Parathyroid adenoma (tissue), 2 donors: ENCODE data around the gene MTHFSD.

Experiments used
- H2AFZ ChIP-seq: fragments of 300-600 bp; sonication (generic); one replicate; pipeline ENCODE4 v1.7.0; 2017; ENCODE audit warnings: antibody characterized with exemption, mild to moderate bottlenecking
- H3K27ac ChIP-seq: fragments of 300-600 bp; sonication (generic); one replicate; pipeline ENCODE4 v1.7.0; 2017
- H3K27me3 ChIP-seq: fragments of 300-600 bp; sonication (generic); one replicate; pipeline ENCODE4 v1.7.0; 2017; ENCODE audit warnings: low read length; ENCODE audit not compliant: control insufficient read depth, insufficient read depth
- H3K36me3 ChIP-seq: fragments of 300-600 bp; sonication (generic); one replicate; pipeline ENCODE4 v1.7.0; 2017; ENCODE audit warnings: low read length; ENCODE audit not compliant: control insufficient read depth, insufficient read depth
- H3K4me1 ChIP-seq: fragments of 300-600 bp; sonication (generic); one replicate; pipeline ENCODE4 v1.7.0; 2017; ENCODE audit warnings: control low read depth
- H3K4me2 ChIP-seq: fragments of 300-600 bp; sonication (generic); one replicate; pipeline ENCODE4 v1.7.0; 2017; ENCODE audit warnings: low read length
- H3K4me3 ChIP-seq: fragments of 300-600 bp; sonication (generic); one replicate; pipeline ENCODE4 v1.7.0; 2017; ENCODE audit warnings: low read depth, low read length
- H3K79me2 ChIP-seq: fragments of 300-600 bp; sonication (generic); one replicate; pipeline ENCODE4 v1.7.0; 2017; ENCODE audit warnings: control low read depth
- H3K9ac ChIP-seq: fragments of 300-600 bp; sonication (generic); one replicate; pipeline ENCODE4 v1.7.0; 2017; ENCODE audit warnings: mild to moderate bottlenecking
- H3K9me3 ChIP-seq: fragments of 300-600 bp; sonication (generic); one replicate; pipeline ENCODE4 v1.7.0; 2017; ENCODE audit warnings: low read length; ENCODE audit not compliant: control insufficient read depth
- TF ChIP-seq, protein P1 (sequence below): fragments of 300-600 bp; sonication (generic); IDR thresholded peaks from one replicate; pipeline ENCODE4 v1.7.0; 2017; ENCODE audit warnings: antibody characterized with exemption, mild to moderate bottlenecking
- donor health status: primary hyperparathyroidism.

The MTHFSD gene

GRCh38 chr16:86531641-86532525 lies 23.2 kb downstream of the MTHFSD start:
- TF ChIP-seq, protein P1, sequence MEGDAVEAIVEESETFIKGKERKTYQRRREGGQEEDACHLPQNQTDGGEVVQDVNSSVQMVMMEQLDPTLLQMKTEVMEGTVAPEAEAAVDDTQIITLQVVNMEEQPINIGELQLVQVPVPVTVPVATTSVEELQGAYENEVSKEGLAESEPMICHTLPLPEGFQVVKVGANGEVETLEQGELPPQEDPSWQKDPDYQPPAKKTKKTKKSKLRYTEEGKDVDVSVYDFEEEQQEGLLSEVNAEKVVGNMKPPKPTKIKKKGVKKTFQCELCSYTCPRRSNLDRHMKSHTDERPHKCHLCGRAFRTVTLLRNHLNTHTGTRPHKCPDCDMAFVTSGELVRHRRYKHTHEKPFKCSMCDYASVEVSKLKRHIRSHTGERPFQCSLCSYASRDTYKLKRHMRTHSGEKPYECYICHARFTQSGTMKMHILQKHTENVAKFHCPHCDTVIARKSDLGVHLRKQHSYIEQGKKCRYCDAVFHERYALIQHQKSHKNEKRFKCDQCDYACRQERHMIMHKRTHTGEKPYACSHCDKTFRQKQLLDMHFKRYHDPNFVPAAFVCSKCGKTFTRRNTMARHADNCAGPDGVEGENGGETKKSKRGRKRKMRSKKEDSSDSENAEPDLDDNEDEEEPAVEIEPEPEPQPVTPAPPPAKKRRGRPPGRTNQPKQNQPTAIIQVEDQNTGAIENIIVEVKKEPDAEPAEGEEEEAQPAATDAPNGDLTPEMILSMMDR = no peak
- Histone ChIP-seq H3K4me3 (no peak overlapping the region), H3K27me3 (no peaks in the 10 kb centered on the region), H3K79me2 (no peaks in the 10 kb centered on the region), H3K9ac (no peak overlapping the region), H3K4me1 (peaks cover 3% of the 10 kb centered on the region), H2AFZ (no peak overlapping the region), H3K9me3 (no peaks in the 10 kb centered on the region), H3K36me3 (no peaks in the 10 kb centered on the region), H3K27ac (no peak overlapping the region), H3K4me2 (no peak overlapping the region)

GRCh38 chr16:86531191-86531545 lies 23.9 kb downstream of the MTHFSD start:
- no peak overlapping the region for H3K9ac ChIP-seq
- no peaks in the 10 kb centered on the region for H3K9me3 ChIP-seq
- peaks cover 3% of the 10 kb centered on the region for H3K4me1 ChIP-seq
- TF ChIP-seq, protein P1 = no peak
- no peak overlapping the region for H3K4me2 ChIP-seq
- H3K79me2 ChIP-seq = no peaks in the 10 kb centered on the region
- H2AFZ ChIP-seq = no peak overlapping the region
- H3K27me3 ChIP-seq = no peaks in the 10 kb centered on the region
- no peak overlapping the region for H3K27ac ChIP-seq
- no peak overlapping the region for H3K4me3 ChIP-seq
- no peaks in the 10 kb centered on the region for H3K36me3 ChIP-seq

- H3K79me2 ChIP-seq = no peaks in the 10 kb centered on the region
- TF ChIP-seq, protein P1 = no peak
- no peak overlapping the region for H3K27ac ChIP-seq
Observed at GRCh38 chr16:86530251-86531190, 24.5 kb downstream of the MTHFSD start.

GRCh38 chr16:86529160-86529559 lies 25.9 kb downstream of the MTHFSD start:
- H3K4me3 ChIP-seq = no peak overlapping the region
- H3K79me2 ChIP-seq = no peaks in the 10 kb centered on the region
- H3K27ac ChIP-seq = no peak overlapping the region
- no peak overlapping the region for H3K9ac ChIP-seq
- H3K27me3 ChIP-seq = no peaks in the 10 kb centered on the region
- H3K9me3 ChIP-seq = no peaks in the 10 kb centered on the region
- H3K4me1 ChIP-seq = peaks cover 3% of the 10 kb centered on the region
- no peak overlapping the region for H2AFZ ChIP-seq
- no peaks in the 10 kb centered on the region for H3K36me3 ChIP-seq
- H3K4me2 ChIP-seq = no peak overlapping the region
- TF ChIP-seq, protein P1 = no peak

More at GRCh38 chr16:86530251-86531190, 24.5 kb downstream of the MTHFSD start:
- peaks cover 3% of the 10 kb centered on the region for H3K4me1 ChIP-seq
- no peak overlapping the region for H3K4me3 ChIP-seq
- H3K9me3 ChIP-seq = no peaks in the 10 kb centered on the region
- no peak overlapping the region for H3K9ac ChIP-seq
- H3K36me3 ChIP-seq = no peaks in the 10 kb centered on the region
- H3K4me2 ChIP-seq = no peak overlapping the region
- H2AFZ ChIP-seq = no peak overlapping the region
- no peaks in the 10 kb centered on the region for H3K27me3 ChIP-seq
